ENCODE results near the gene THRB. TPM values are rescaled to one million over a fixed set of nuclear protein-coding genes. Genes with fewer than 3 reads are reported as not detected.
A peak's percentile ranks its signal among the peaks of the same experiment; 100 is the strongest.

The THRB gene
- total RNA-seq, 1 donor from 2014 or later = 32.8 TPM

DNA sequence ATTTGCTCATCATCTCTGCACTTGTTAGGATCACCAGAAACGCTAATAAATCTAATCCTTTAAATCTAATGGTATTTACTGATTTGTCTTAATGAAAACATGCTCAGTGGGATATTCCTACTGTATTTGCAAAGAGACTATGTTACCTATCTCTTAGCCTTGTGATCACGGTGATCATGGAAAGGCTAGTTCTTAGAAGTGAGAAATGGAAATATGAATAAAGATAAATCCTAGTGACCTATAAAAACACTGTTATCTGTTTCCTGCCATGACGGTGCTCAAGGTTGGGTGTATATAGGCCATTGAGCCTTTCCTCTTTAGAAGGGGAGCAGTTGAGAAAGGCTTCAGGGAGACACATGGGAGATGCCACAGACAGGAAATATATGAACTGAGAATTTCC, 116.3 kb downstream of the THRB start:
- no peak overlapping the region for H3K27ac ChIP-seq (replicated peaks)
- H3K36me3 ChIP-seq = no peaks in the 10 kb centered on the region
- intact Hi-C loops (cut with micrococcal nuclease) = no loop called here
- H3K4me3 ChIP-seq = no peak overlapping the region
- peaks cover 37% of the 10 kb centered on the region for H3K4me1 ChIP-seq
- no peaks in the 10 kb centered on the region for H3K27me3 ChIP-seq (ENCODE audit: low read depth)
- DNase-seq = no peak
- TF ChIP-seq, protein P1, sequence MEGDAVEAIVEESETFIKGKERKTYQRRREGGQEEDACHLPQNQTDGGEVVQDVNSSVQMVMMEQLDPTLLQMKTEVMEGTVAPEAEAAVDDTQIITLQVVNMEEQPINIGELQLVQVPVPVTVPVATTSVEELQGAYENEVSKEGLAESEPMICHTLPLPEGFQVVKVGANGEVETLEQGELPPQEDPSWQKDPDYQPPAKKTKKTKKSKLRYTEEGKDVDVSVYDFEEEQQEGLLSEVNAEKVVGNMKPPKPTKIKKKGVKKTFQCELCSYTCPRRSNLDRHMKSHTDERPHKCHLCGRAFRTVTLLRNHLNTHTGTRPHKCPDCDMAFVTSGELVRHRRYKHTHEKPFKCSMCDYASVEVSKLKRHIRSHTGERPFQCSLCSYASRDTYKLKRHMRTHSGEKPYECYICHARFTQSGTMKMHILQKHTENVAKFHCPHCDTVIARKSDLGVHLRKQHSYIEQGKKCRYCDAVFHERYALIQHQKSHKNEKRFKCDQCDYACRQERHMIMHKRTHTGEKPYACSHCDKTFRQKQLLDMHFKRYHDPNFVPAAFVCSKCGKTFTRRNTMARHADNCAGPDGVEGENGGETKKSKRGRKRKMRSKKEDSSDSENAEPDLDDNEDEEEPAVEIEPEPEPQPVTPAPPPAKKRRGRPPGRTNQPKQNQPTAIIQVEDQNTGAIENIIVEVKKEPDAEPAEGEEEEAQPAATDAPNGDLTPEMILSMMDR (IDR thresholded peaks at IDR 0.05; ENCODE audit: borderline replicate concordance) = no peak
- H3K9me3 ChIP-seq (replicated peaks) = no peaks in the 10 kb centered on the region

- no peaks in the 10 kb centered on the region for H3K9me3 ChIP-seq (replicated peaks)
- peaks cover 44% of the 10 kb centered on the region for H3K4me1 ChIP-seq
- TF ChIP-seq, protein P1 (IDR thresholded peaks at IDR 0.05; ENCODE audit: borderline replicate concordance) = no peak
- H3K36me3 ChIP-seq = no peaks in the 10 kb centered on the region
- no peak for DNase-seq
- intact Hi-C loops (cut with micrococcal nuclease) = no loop called here
- no peak overlapping the region for H3K27ac ChIP-seq (replicated peaks)
- H3K27me3 ChIP-seq (ENCODE audit: low read depth) = no peaks in the 10 kb centered on the region
- H3K4me3 ChIP-seq = no peak overlapping the region
Observed at GRCh38 chr3:24377218-24377993, 117.2 kb downstream of the THRB start.

DNA sequence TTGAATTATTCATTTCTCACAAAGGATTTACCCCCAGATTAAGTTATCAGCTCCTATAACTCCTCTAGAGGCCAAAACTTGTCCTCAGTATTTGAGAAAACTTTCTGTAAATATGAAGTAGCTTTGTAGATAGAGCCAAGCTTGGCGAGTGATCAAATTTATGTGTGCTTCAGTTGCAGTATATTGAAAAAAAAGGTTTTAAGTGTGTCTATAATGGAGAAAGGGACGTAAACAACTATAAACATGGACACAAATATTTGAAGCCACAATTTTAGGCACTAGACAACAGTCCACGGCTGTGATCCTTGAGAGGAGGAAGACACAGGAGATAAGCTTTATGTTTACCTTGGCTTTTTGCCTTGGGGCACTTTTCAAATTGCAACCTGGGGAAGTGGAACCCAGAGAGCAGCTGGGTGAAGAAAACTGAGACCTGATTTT, 118.7 kb downstream of the THRB start:
- Histone ChIP-seq H3K27me3 (ENCODE audit: low read depth) (no peaks in the 10 kb centered on the region), H3K4me1 (peaks cover 46% of the 10 kb centered on the region), H3K4me3 (no peak overlapping the region), H3K27ac (replicated peaks) (peak overlapping the region; percentile 32), H3K9me3 (replicated peaks) (no peaks in the 10 kb centered on the region), H3K36me3 (no peaks in the 10 kb centered on the region)
- intact Hi-C loops (cut with micrococcal nuclease) = no loop called here
- TF ChIP-seq, protein P1 (IDR thresholded peaks at IDR 0.05; ENCODE audit: borderline replicate concordance) = no peak
- DNase-seq = no peak

DNA sequence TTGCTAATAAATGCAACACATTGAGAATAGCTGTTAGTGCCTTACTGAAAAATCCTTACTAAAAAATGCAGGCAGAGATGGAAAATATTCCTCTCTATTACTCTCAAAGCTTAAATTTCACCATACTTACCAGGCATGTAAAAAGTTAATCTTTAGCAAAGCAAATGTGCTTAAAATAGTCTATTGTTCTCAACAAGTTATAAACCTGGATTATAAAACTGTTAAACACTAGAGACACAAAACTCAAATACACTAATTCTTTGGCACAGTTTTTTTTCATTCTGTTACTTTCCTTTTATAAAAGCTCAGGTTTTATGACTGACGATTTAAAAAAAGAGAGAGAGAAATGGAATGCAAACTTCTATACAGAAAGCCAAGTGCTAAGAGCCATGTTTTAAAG, 119.8 kb downstream of the THRB start:
- no peaks in the 10 kb centered on the region for H3K27me3 ChIP-seq (ENCODE audit: low read depth)
- H3K4me3 ChIP-seq = no peak overlapping the region
- H3K27ac ChIP-seq (replicated peaks) = peak overlapping the region; percentile 78
- H3K4me1 ChIP-seq = peaks cover 48% of the 10 kb centered on the region
- H3K9me3 ChIP-seq (replicated peaks) = no peaks in the 10 kb centered on the region
- intact Hi-C loops (cut with micrococcal nuclease) = no loop called here
- DNase-seq = no peak
- no peaks in the 10 kb centered on the region for H3K36me3 ChIP-seq
- TF ChIP-seq, protein P1 (IDR thresholded peaks at IDR 0.05; ENCODE audit: borderline replicate concordance) = no peak

DNA sequence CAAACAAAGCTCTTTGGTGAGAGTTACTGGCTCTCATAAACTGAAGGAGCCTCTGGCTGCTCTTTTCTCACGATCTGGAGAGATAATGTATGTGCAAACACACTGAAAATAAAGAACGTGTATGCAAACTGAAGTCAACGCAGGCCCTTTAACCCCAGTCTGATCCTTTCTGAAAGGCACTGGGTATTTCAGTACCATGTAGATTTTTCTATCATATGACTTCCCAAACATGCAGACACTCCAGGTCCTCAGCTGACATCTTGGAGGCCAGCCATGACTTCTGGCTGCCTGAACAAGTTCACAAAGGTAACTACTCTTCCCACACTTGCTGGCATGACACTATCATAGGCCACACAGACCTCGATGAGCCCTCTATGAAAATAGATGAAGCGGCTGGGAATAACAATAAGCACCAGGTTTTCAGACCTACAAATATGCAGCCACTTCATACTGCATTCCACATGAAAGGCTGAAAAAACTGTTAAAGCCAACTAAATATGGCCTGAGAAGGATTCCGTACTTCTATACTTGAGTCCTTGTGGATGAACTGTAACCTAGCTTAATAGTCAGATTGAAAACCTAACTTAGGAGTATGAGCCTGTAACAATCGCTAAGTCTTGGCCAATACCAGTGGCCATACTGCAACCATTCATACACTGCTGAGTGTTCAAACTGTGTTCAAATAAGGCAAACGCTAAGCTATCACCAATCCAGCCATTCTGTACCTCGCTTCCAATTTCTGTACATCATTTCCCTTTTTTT, 121.3 kb downstream of the THRB start:
- Histone ChIP-seq H3K27me3 (ENCODE audit: low read depth) (no peaks in the 10 kb centered on the region), H3K27ac (replicated peaks) (peak overlapping the region; percentile 78), H3K9me3 (replicated peaks) (no peaks in the 10 kb centered on the region), H3K4me1 (peaks cover 46% of the 10 kb centered on the region), H3K36me3 (no peaks in the 10 kb centered on the region), H3K4me3 (no peak overlapping the region)
- peak; percentile 78 for DNase-seq
- intact Hi-C loops (cut with micrococcal nuclease) = no loop called here
- TF ChIP-seq, protein P1 (IDR thresholded peaks at IDR 0.05; ENCODE audit: borderline replicate concordance) = no peak
